ENCODE data around the gene LZTS3.

The LZTS3 gene

DNA sequence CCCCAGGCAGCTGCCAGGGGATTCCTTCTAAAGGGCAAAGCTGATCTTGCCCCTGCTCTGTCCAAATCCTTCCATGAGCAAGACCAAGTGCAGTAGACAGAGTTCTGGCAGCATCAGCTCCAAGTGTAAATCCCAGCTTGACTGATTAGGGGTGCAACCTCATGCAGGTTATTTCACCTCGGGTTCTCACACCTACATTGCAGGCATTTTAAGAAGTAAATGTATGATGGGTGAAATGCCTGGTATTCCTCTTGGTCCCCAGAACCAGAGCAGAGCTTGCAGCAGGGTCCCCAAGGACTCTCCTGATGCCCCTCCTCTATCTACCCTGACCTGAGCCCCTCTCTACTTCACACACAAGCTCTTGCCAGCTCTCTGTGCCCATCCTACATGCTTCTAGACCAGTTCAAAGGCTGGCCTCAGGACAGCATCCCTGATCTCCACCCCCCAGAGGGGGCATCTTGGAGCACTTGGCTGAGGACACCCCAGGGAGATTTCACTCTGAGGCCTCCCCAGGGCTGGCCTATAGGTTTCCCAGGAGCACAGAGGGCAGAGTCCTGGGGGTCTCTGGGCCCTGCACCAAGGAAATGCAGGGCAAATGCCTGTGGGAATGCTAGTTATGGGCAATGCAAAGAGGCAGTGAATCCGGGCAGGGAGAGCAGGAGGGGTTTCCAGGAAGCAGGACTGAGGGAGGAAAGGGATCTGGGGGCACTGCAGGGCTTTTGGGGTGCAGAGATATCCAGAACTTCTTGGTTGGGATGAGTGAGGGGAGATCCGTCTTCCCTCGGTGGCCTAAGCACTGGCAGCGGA, 1.0 kb downstream of the LZTS3 start:
- no peaks in the 10 kb centered on the region for H3K36me3 ChIP-seq
- H3K27ac ChIP-seq = no peak overlapping the region
- H3K9me3 ChIP-seq = no peaks in the 10 kb centered on the region
- peaks cover 12 to 18% of the 10 kb centered on the region in 2 experiments for H3K4me1 ChIP-seq (ENCODE audit: control insufficient read depth in 1 of 2, insufficient read depth in 1 of 2, low read depth in 1 of 2, low read length in 1 of 2)
- TF ChIP-seq, protein P1, sequence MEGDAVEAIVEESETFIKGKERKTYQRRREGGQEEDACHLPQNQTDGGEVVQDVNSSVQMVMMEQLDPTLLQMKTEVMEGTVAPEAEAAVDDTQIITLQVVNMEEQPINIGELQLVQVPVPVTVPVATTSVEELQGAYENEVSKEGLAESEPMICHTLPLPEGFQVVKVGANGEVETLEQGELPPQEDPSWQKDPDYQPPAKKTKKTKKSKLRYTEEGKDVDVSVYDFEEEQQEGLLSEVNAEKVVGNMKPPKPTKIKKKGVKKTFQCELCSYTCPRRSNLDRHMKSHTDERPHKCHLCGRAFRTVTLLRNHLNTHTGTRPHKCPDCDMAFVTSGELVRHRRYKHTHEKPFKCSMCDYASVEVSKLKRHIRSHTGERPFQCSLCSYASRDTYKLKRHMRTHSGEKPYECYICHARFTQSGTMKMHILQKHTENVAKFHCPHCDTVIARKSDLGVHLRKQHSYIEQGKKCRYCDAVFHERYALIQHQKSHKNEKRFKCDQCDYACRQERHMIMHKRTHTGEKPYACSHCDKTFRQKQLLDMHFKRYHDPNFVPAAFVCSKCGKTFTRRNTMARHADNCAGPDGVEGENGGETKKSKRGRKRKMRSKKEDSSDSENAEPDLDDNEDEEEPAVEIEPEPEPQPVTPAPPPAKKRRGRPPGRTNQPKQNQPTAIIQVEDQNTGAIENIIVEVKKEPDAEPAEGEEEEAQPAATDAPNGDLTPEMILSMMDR (IDR thresholded peaks at IDR 0.05) = no peak
- H3K4me3 ChIP-seq (ENCODE audit: low read depth in 1 of 2, low read length in 1 of 2) = peak overlapping the region; percentile 81 to 96
- H3K27me3 ChIP-seq = peaks cover 98% of the 10 kb centered on the region

DNA sequence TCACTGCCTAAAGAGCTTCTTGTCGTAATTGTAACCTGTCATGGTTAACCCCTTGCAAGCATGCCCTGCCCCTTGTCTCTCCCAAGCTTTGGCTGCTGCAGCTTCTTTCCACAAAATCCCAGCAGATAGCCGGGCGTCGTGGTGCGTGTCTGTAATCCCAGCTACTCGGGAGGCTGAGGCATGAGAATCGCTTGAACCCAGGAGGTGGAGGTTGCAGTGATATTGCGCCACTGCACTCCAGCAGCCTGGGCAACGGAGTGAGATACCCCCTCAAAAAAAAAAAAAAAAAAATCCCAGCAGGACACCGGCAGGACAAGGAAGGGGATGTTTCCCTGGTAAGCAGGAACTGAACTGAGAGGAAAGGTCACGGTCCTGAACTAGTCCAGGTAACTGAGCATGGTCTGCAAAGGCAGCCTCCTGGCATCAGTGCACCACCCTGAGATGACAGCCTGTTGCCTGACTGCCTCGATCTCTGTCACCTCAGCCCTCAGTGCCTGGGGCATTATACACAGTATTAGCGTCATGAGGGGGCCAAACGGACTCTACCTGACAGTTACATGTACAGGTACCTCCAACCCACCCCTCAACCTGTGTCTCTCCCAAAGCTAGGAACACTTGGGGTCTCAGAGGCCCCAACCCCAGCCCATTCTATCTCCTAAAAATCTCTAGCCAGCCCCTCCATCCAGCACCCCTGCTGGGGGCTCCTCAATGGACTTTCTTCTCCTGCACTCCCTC, 1.8 kb downstream of the LZTS3 start:
- TF ChIP-seq, protein P1 (IDR thresholded peaks at IDR 0.05) = no peak
- Histone ChIP-seq H3K36me3 (no peaks in the 10 kb centered on the region), H3K4me1 (ENCODE audit: control insufficient read depth in 1 of 2, insufficient read depth in 1 of 2, low read depth in 1 of 2, low read length in 1 of 2) (peaks cover 12 to 18% of the 10 kb centered on the region in 2 experiments), H3K9me3 (no peaks in the 10 kb centered on the region), H3K4me3 (ENCODE audit: low read depth in 1 of 2, low read length in 1 of 2) (no peak overlapping the region), H3K27me3 (peaks cover 100% of the 10 kb centered on the region), H3K27ac (no peak overlapping the region)

GRCh38 chr20:3168829-3169590, 4.3 kb downstream of the LZTS3 start:
- Histone ChIP-seq H3K4me1 (ENCODE audit: control insufficient read depth in 1 of 2, insufficient read depth in 1 of 2, low read depth in 1 of 2, low read length in 1 of 2) (peaks cover 8 to 14% of the 10 kb centered on the region in 2 experiments), H3K9me3 (no peaks in the 10 kb centered on the region), H3K4me3 (ENCODE audit: low read depth in 1 of 2, low read length in 1 of 2) (no peak overlapping the region), H3K27ac (no peak overlapping the region), H3K27me3 (peaks cover 100% of the 10 kb centered on the region), H3K36me3 (no peaks in the 10 kb centered on the region)
- TF ChIP-seq, protein P1 (IDR thresholded peaks at IDR 0.05) = no peak

DNA sequence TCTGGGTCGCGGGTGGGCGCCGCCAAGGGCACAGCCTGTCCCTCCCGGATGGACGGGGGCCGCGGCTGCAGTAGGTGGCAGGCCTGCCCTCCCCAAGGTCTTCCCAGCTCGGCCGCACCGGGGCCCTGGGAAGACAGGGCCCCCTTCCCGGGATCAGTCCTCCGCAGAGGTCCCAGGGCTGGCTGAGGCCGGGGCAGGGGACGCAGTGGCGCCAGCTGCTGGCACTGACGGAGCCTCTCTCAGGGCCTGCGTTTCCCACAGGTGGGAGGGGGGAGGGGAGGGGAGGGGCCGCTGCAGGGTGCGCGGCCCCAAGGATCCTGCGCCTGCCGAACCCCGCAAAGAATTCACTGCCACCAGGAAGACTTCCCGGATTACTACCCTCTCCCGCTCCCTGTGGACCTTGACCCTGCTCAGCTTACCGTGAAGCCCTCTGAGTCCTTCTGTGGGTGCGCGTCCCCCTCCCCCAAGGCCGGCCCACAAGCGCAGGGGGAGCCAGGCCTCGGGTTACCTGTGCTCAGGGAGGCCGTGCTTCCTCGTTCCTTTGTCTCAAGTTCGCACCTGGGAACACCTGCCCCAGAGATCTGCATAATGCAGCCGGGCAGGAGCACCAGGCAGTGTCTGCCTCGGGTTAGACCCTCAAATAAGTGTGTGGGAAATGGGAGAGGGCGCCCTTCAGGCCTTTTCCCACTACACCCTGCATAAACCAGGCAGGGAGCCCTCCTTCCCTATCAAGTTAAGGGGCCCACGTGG, 5.1 kb downstream of the LZTS3 start:
- H3K36me3 ChIP-seq = no peaks in the 10 kb centered on the region
- peaks cover 95% of the 10 kb centered on the region for H3K27me3 ChIP-seq
- H3K27ac ChIP-seq = no peak overlapping the region
- H3K4me3 ChIP-seq (ENCODE audit: low read depth in 1 of 2, low read length in 1 of 2) = no peak overlapping the region
- TF ChIP-seq, protein P1 (IDR thresholded peaks at IDR 0.05) = no peak
- no peaks in the 10 kb centered on the region for H3K9me3 ChIP-seq
- peaks cover 3 to 9% of the 10 kb centered on the region in 2 experiments for H3K4me1 ChIP-seq (ENCODE audit: control insufficient read depth in 1 of 2, insufficient read depth in 1 of 2, low read depth in 1 of 2, low read length in 1 of 2)

DNA sequence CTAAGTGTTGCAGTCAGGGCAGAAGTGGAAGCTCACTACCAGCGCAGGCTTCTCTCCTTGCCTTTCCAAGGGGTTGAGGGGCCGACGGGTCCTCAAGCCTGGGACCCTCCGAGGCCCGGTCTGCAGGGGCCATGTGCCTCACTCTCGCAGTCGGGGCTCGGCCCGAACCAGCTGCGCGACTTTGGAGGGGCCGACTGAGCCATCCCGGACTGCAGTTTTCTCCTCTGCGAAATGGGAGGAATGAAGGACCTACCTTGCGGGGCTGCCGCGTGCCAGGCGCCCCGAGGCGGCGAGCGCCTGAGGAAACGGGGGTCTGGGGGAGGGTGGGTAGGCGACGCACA, 5.6 kb downstream of the LZTS3 start:
- no peak overlapping the region for H3K4me3 ChIP-seq (ENCODE audit: low read depth in 1 of 2, low read length in 1 of 2)
- H3K36me3 ChIP-seq = no peaks in the 10 kb centered on the region
- peaks cover 90% of the 10 kb centered on the region for H3K27me3 ChIP-seq
- H3K9me3 ChIP-seq = no peaks in the 10 kb centered on the region
- no peak overlapping the region for H3K27ac ChIP-seq
- TF ChIP-seq, protein P1 (IDR thresholded peaks at IDR 0.05) = no peak
- peaks cover 0 to 3% of the 10 kb centered on the region in 2 experiments for H3K4me1 ChIP-seq (ENCODE audit: control insufficient read depth in 1 of 2, insufficient read depth in 1 of 2, low read depth in 1 of 2, low read length in 1 of 2)
